A673 (cell line): ENCODE results near the gene CNPY2.

Experiments used
- CTCF ChIP-seq: fragments of 300-800, 200-600 bp; sonication (generic); conservative IDR thresholded peaks from 2 replicates; pipeline ENCODE4 v1.5.1; 2017; ENCODE audit warnings: low read depth, mild to moderate bottlenecking, antibody characterized with exemption, low read length, moderate library complexity, mixed read lengths
- EZH2 ChIP-seq: fragments of 200-600 bp; sonication (generic); IDR thresholded peaks from 2 replicates; pipeline ENCODE4 v1.6.1; 2017; ENCODE audit warnings: borderline replicate concordance, low read depth, mild to moderate bottlenecking, mixed read lengths, antibody characterized with exemption, low read length; ENCODE audit not compliant: poor library complexity, severe bottlenecking

- TF ChIP-seq CTCF = no peak
- TF ChIP-seq EZH2 = no peak
These were observed 8.4 kb upstream of the CNPY2 start for GRCh38 chr12:56324206-56324605.
